ENCODE measurements around the gene GOSR2.

Gene GOSR2

DNA sequence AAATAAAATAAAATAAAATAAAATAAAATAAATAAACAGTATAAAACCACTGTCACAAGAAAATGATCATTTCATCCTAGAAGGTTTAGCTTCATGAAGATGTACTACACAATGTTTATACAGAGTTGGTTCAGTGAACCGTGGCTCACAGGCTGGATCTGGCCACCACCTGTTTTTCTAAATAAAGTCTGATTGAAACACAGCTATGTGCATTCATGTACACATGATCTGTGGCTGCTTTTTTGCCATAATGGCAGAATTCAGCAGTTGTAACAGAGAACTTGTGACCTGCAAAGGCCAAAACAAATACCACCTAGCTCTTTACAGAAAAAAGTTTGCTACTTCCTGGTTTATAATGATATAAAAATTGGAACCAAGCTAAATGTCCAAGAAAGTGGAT, 68.7 kb downstream of the GOSR2 start:
- no peak for DNase-seq (ENCODE audit: low read depth in 2 of 2)

Measured in activated CD8-positive, alpha-beta memory T cell treated with anti-CD3 and anti-CD28 coated beads for 4 hours (primary cell).